HG03196 (cell line): ENCODE data around the gene FADS6.

ENCODE experiments used
- ATAC-seq: cut with Tn5 transposase; IDR thresholded peaks from one replicate; pipeline ENCODE4 v1.9.1; 2021; ENCODE audit not compliant: unreplicated experiment

The FADS6 gene

GRCh38 chr17:74892013-74892841 is 1.2 kb downstream of the FADS6 start:
- ATAC-seq = no peak

GRCh38 chr17:74890554-74890953 is 2.9 kb downstream of the FADS6 start:
- no peak for ATAC-seq

GRCh38 chr17:74888469-74888868 is 5.0 kb downstream of the FADS6 start:
- no peak for ATAC-seq

- no peak for ATAC-seq
Observed at GRCh38 chr17:74883241-74883745, 10.1 kb downstream of the FADS6 start.

GRCh38 chr17:74882517-74883240 is 10.8 kb downstream of the FADS6 start:
- ATAC-seq = no peak

- no peak for ATAC-seq
Observed at GRCh38 chr17:74881073-74881472, 12.4 kb downstream of the FADS6 start.

- no peak for ATAC-seq
Observed at GRCh38 chr17:74879308-74879707, 14.1 kb downstream of the FADS6 start.

- ATAC-seq = no peak
Observed at GRCh38 chr17:74878658-74879057, 14.8 kb downstream of the FADS6 start.

- ATAC-seq = no peak
Observed at GRCh38 chr17:74877592-74878548, 15.6 kb downstream of the FADS6 start.

GRCh38 chr17:74875977-74876593 is 17.3 kb downstream of the FADS6 start:
- ATAC-seq = no peak

- no peak for ATAC-seq
Observed at GRCh38 chr17:74875155-74875976, 18.1 kb downstream of the FADS6 start.

GRCh38 chr17:74874615-74875037 is 18.8 kb downstream of the FADS6 start:
- no peak for ATAC-seq

- no peak for ATAC-seq
Observed at GRCh38 chr17:74873874-74874614, 19.4 kb downstream of the FADS6 start.

- peak; percentile 85 for ATAC-seq
Observed at GRCh38 chr17:74873037-74873873, 20.2 kb downstream of the FADS6 start.

- ATAC-seq = peak; percentile 14
Observed at GRCh38 chr17:74872313-74873036, 21.0 kb downstream of the FADS6 start, which contains the start of gene FDXR. FDXR (minus strand) TSS chr17:74872994; CDS start chr17:74872944, 50 bp downstream.

GRCh38 chr17:74871356-74872076 is 21.9 kb downstream of the FADS6 start:
- no peak for ATAC-seq

GRCh38 chr17:74870512-74870911 is 22.9 kb downstream of the FADS6 start:
- ATAC-seq = no peak
